DND-41 (cell line): Measurements from ENCODE around the gene TTC13.

ENCODE experiments used
- ATAC-seq: fragments of 200-7000 bp; cut with Tn5 transposase; 3 replicates; pipeline ENCODE4 v1.9.1; 2021; ENCODE audit warnings: low read depth; ENCODE audit not compliant: insufficient read depth
- DNase-seq: peaks from one replicate; pipeline ENCODE4 v3.0.0-alpha.2; 2020
- H2AFZ ChIP-seq: 2 replicates; pipeline ENCODE4 v1.6.0; 2012; ENCODE audit warnings: low read depth, low read length
- H3K27ac ChIP-seq: 2 replicates; pipeline ENCODE4 v1.5.1; 2012; ENCODE audit warnings: low read length, inconsistent platforms
- H3K27me3 ChIP-seq: fragments of 200-600 bp; sonication (generic); 2 replicates; pipeline ENCODE4 v1.6.0; 2012; ENCODE audit warnings: low read length, mild to moderate bottlenecking, inconsistent platforms; ENCODE audit not compliant: insufficient read depth, poor library complexity
- H3K36me3 ChIP-seq: 2 replicates; pipeline ENCODE4 v1.5.1; 2012; ENCODE audit warnings: low read length, inconsistent platforms; ENCODE audit not compliant: insufficient read depth
- H3K4me1 ChIP-seq: 2 replicates; pipeline ENCODE4 v1.5.1; 2012; ENCODE audit warnings: mild to moderate bottlenecking, low read length; ENCODE audit not compliant: insufficient read depth
- H3K4me2 ChIP-seq: 2 replicates; pipeline ENCODE4 v1.6.0; 2012; ENCODE audit warnings: mild to moderate bottlenecking, moderate library complexity, low read length, inconsistent platforms; ENCODE audit not compliant: insufficient read depth
- H3K4me3 ChIP-seq, 2 experiments: fragments of 200-600 bp in 1 of 2; shearing (Covaris generic) in 1 of 2; 2 replicates each; pipeline ENCODE4 v1.5.1; 2012 to 2016; ENCODE audit warnings: inconsistent platforms in 2 of 2, low read length in 2 of 2, mild to moderate bottlenecking in 2 of 2, low read depth in 1 of 2, moderate library complexity in 1 of 2
- H3K79me2 ChIP-seq: 2 replicates; pipeline ENCODE4 v1.6.0; 2012; ENCODE audit warnings: low read length, inconsistent platforms; ENCODE audit not compliant: insufficient read depth
- H3K9ac ChIP-seq: 2 replicates; pipeline ENCODE4 v1.6.0; 2012; ENCODE audit warnings: low read depth, mild to moderate bottlenecking, inconsistent platforms, low read length, moderate library complexity
- H3K9me3 ChIP-seq: 2 replicates; pipeline ENCODE4 v1.5.1; 2012; ENCODE audit warnings: low read length, moderate library complexity, mild to moderate bottlenecking, inconsistent platforms; ENCODE audit not compliant: insufficient read depth, severe bottlenecking
- H4K20me1 ChIP-seq: 2 replicates; pipeline ENCODE4 v1.6.0; 2012; ENCODE audit warnings: low read length; ENCODE audit not compliant: insufficient read depth
- EZH2 ChIP-seq: IDR thresholded peaks from 3 replicates; pipeline ENCODE4 v1.6.1; 2012; ENCODE audit warnings: borderline replicate concordance, low read depth, mild to moderate bottlenecking, moderate library complexity, low read length, inconsistent platforms; ENCODE audit not compliant: severe bottlenecking
- TF ChIP-seq, protein P1 (sequence below): IDR thresholded peaks from 2 replicates; pipeline ENCODE4 v1.5.1; 2012; ENCODE audit warnings: borderline replicate concordance, low read length, moderate library complexity, mild to moderate bottlenecking; ENCODE audit not compliant: poor library complexity, severe bottlenecking; ENCODE audit errors: extremely low read depth

TTC13 gene

DNA sequence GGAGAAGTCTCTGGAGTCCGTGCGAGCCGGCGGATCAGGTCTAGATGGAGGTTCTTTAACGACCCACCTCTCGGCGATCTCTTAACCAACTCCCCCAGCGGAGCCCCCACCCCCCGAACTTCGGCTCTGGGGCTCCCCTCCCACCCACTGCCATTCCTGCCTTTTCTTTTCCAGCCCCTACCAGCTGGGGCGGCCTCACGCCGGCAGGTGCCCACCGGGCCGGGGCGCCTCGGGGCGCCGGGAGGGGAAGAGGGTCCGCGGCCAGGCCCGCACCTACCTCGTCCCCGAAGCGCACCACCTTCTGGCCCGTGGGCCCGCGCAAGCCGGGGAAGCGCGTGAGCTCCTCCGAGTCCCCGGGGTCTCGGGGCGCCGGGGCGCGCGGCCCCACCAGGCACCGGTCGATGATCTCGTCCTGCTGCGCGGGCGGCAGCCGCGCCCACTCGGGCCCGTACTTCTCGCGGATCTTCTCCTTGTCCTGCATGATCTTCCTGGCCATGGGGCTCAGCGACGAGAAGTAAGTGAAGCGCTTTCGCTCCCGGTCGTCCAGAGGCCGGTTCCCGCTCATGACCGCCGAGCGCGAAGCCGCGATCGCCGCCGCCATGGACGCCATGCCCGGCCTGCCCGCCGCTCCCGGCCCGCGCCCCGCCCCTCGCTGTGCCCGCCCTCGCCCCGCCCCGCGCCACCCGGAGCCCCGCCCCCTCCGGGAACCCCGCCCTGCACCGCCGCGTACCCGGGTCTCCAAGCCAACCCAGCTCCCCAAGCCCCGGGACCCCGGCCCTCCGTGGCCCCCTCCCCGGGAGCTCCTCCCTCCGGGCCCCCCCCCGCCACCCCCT lies 110.5 kb downstream of the TTC13 start, which contains the start of gene C1orf198:
Gene C1orf198 (minus strand): TSS at position 619 of the 833 bp plus-strand sequence. CDS start 9 bp downstream, at position 610.
- no peak for TF ChIP-seq EZH2
- TF ChIP-seq, protein P1, sequence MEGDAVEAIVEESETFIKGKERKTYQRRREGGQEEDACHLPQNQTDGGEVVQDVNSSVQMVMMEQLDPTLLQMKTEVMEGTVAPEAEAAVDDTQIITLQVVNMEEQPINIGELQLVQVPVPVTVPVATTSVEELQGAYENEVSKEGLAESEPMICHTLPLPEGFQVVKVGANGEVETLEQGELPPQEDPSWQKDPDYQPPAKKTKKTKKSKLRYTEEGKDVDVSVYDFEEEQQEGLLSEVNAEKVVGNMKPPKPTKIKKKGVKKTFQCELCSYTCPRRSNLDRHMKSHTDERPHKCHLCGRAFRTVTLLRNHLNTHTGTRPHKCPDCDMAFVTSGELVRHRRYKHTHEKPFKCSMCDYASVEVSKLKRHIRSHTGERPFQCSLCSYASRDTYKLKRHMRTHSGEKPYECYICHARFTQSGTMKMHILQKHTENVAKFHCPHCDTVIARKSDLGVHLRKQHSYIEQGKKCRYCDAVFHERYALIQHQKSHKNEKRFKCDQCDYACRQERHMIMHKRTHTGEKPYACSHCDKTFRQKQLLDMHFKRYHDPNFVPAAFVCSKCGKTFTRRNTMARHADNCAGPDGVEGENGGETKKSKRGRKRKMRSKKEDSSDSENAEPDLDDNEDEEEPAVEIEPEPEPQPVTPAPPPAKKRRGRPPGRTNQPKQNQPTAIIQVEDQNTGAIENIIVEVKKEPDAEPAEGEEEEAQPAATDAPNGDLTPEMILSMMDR: no peak
- Histone ChIP-seq H2AFZ (peak within 1 kb of the TSS; percentile 95), H3K4me1 (peaks cover 23% of the 10 kb centered on the region), H3K4me2 (peak within 1 kb of the TSS; percentile 82), H3K27ac (peak within 1 kb of the TSS; percentile 55; the same call in 1 of the 2 replicates), H3K9ac (peak within 1 kb of the TSS; percentile 84), H3K27me3 (peaks cover 15% of the 10 kb centered on the region), H3K9me3 (no peaks in the 10 kb centered on the region), H3K4me3 (peak within 1 kb of the TSS; percentile 89 to 94), H3K36me3 (no peaks in the 10 kb centered on the region), H3K79me2 (no peaks in the 10 kb centered on the region), H4K20me1 (0 out of 2 replicates have a peak, but pooled peaks cover 6% of the 10 kb centered on the region)
- peak; percentile 90 for ATAC-seq
- peak; percentile 75 for DNase-seq

DNA sequence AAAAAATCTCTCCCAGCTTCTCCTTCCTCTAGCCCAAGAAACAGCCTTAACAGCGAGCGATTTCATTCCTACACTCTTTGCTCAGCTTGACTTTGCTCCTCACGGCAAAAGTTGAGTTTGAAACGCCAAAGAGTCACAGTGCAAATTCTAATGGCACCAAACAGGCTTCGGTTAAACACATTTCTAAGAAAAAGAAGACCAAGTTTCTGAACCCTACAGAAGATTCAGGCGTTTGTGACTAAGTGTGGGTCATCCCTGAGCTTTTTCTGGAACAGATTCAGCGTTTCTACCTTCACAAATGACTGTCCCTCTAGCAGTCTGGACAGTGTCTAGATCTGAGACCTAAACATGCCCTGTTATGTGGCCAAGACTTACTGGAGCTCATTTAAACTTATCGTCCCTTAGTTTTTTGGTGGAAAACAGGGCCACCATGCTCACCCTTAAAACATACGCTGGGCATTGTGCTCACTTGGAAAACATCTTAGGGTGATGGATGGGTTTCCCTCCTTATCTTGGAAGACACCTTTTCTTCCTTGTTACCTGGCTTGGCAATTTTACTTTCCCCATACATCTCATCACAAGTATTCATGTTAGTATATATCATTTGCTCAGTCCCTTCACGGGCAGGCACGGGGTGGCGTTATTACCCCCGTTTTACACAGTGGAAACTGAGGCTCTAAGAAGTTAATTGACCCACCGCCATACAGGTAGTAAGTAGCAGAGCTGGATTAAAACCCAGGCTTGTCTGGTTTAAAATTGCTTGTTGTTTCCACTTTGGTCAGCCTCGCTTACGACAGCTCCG lies 111.4 kb downstream of the TTC13 start:
- H3K4me1 ChIP-seq: peaks cover 23% of the 10 kb centered on the region
- H3K27me3 ChIP-seq: peaks cover 15% of the 10 kb centered on the region
- H3K36me3 ChIP-seq: no peaks in the 10 kb centered on the region
- H3K9me3 ChIP-seq: no peaks in the 10 kb centered on the region
- H3K27ac ChIP-seq: peak overlapping the region; percentile 55; the same call in 1 of the 2 replicates
- 0 out of 2 replicates have a peak, but pooled peaks cover 6% of the 10 kb centered on the region for H4K20me1 ChIP-seq
- no peak for ATAC-seq
- H2AFZ ChIP-seq: peak overlapping the region; percentile 95
- peak overlapping the region; percentile 82 for H3K4me2 ChIP-seq
- DNase-seq: no peak
- H3K9ac ChIP-seq: peak overlapping the region; percentile 84
- no peaks in the 10 kb centered on the region for H3K79me2 ChIP-seq
- no peak for TF ChIP-seq EZH2
- TF ChIP-seq, protein P1: no peak
- H3K4me3 ChIP-seq: peak overlapping the region; percentile 89 to 94

DNA sequence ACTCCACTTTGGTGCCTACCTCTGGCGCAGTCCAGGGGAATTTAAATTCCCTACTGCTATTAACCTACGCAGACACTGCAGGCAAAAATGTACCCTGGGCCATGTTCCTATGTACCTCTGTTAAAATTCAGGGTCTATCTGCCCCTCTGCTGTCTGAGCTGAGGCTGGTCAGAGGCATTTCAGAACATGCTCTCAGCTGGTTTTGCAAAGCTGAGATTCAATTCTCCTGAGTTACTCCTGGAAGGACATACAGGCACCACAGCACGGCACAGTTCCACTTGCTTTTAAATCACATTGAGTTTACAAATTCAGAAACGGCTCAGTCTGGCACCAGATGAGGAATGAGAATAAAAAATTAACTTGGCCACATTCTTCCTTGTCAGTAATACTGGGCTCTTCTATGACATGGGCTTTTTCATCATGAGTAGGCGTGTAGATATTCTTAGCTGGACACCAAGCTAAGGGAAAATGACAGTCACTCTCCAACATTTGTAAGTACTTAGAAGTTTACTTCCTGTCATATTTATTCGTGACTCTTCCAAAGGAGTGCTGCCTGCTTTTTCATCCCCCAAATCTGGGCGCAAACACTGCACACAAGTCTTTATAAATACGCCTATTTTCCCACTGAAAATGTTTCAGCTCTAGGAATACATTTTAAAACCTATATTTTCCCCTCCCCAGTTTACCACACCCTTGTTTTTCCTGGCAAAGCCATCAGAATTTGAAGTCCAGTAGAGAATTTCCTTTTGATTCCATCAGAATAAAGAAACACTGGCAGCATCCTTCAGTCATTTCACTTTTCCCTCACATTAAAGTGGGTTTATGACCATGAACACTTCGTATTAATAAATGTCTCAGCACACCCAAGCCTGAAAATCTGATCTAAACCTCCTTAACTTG lies 112.2 kb downstream of the TTC13 start:
- 0 out of 2 replicates have a peak, but pooled peaks cover 6% of the 10 kb centered on the region for H4K20me1 ChIP-seq
- no peak overlapping the region; the same call in 1 of the 2 replicates for H3K9ac ChIP-seq
- no peaks in the 10 kb centered on the region for H3K9me3 ChIP-seq
- H3K27me3 ChIP-seq: peaks cover 15% of the 10 kb centered on the region
- ATAC-seq (no peak), DNase-seq (no peak)
- H3K4me3 ChIP-seq: no peak overlapping the region
- peak overlapping the region; percentile 82 for H3K4me2 ChIP-seq
- no peak for TF ChIP-seq EZH2
- TF ChIP-seq, protein P1: no peak
- no peak overlapping the region for H3K27ac ChIP-seq
- H2AFZ ChIP-seq: no peak overlapping the region
- H3K79me2 ChIP-seq: no peaks in the 10 kb centered on the region
- peaks cover 23% of the 10 kb centered on the region for H3K4me1 ChIP-seq
- H3K36me3 ChIP-seq: no peaks in the 10 kb centered on the region
